ENCODE results near the gene XXYLT1. TPM values are rescaled to one million over a fixed set of nuclear protein-coding genes. Genes with fewer than 3 reads are reported as not detected.

XXYLT1 gene
- total RNA-seq, 1 donor from 2014 or later, result 14.5 TPM

DNA sequence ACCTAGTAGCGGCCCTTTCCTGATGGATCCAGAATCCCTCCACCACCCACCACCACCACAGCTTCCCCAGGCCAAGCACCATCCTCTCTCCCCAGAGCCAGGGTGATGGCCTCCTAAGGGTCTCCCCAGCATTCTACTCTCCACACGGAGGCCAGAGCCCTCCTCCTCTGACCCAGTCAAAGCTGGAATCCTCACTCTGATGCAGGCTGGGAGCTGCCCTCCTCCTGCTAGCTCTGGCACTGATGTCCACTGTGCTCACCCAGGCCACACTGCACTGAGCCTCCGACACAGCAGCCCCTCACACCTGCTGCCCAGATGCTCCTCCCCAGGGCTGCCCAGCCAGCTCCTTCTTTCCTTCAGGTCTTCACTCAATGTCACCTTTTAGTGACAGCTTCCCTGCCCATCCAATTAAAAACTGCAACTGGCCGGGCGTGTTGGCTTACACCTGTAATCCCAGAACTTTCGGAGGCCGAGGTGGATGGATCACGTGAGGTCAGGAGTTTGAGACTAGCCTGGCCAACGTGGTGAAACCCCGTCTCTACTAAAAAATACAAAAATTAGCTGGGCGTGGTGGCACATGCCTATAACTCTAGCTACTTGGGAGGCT lies 21.0 kb downstream of the XXYLT1 start:
- Histone ChIP-seq H3K9me3 (no peaks in the 10 kb centered on the region), H3K36me3 (no peaks in the 10 kb centered on the region), H3K4me3 (no peak overlapping the region), H3K4me1 (peaks cover 36% of the 10 kb centered on the region), H3K27ac (no peak overlapping the region), H3K27me3 (no peaks in the 10 kb centered on the region)
- no peak for TF ChIP-seq POLR2AphosphoS5 (IDR thresholded peaks at IDR 0.05; ENCODE audit: insufficient read depth in 1 of 2, low read depth in 1 of 2)
- TF ChIP-seq POLR2A (IDR thresholded peaks at IDR 0.05), result no peak
- TF ChIP-seq CTCF (IDR thresholded peaks at IDR 0.05), result no peak
- DNase-seq (ENCODE audit: extremely low spot score in 2 of 2), result peak; percentile 58 to 87
- intact Hi-C loops (cut with DNase I), result loop anchor here (10.0 kb wide), 1 partner anchor 45 kb away; no protein-coding TSS in a partner anchor

DNA sequence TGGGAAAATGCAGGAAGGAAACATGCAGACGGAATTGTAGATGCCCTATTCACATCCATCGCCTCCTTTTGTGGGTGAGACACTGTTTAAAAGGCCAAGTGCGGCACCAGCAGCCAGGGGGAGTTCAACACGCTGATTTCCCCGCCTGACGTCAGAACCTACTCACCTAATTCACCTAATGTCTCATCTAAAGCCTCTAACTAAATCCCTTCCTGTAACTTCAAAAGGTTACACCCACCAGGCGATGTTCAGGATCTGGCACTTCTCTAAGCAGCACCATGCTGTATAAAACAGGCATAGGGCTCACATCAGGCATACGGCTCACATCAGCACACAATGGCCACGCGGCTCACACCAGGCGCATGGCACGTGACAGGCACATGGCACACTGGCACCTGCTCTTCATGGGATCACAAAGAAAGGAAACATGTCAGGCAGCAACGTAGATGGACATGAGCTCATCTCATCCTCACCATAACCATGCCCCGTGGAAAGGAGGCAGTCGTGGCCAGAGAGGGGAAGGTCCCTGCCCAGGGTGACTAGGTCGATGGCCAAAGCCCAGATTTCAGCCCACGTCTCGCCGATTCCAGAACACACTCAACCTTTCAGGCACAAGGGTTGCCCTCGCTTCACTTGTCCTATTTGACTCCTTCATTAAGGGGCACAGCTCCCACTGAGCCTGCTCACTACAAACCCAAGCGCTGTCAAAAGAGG lies 21.7 kb downstream of the XXYLT1 start:
- TF ChIP-seq POLR2A (IDR thresholded peaks at IDR 0.05) (no peak), POLR2AphosphoS5 (IDR thresholded peaks at IDR 0.05; ENCODE audit: insufficient read depth in 1 of 2, low read depth in 1 of 2) (no peak), CTCF (IDR thresholded peaks at IDR 0.05) (no peak)
- no peaks in the 10 kb centered on the region for H3K27me3 ChIP-seq
- peaks cover 31% of the 10 kb centered on the region for H3K4me1 ChIP-seq
- H3K27ac ChIP-seq, result no peak overlapping the region
- no peak overlapping the region for H3K4me3 ChIP-seq
- DNase-seq (ENCODE audit: extremely low spot score in 2 of 2), result peak; percentile 70 to 81
- no peaks in the 10 kb centered on the region for H3K9me3 ChIP-seq
- intact Hi-C loops (cut with DNase I), result no loop called here
- no peaks in the 10 kb centered on the region for H3K36me3 ChIP-seq

- TF ChIP-seq POLR2AphosphoS5 (IDR thresholded peaks at IDR 0.05; ENCODE audit: insufficient read depth in 1 of 2, low read depth in 1 of 2), result no peak
- TF ChIP-seq CTCF (IDR thresholded peaks at IDR 0.05), result no peak
- TF ChIP-seq POLR2A (IDR thresholded peaks at IDR 0.05), result no peak
- Histone ChIP-seq H3K4me1 (peaks cover 22% of the 10 kb centered on the region), H3K4me3 (no peak overlapping the region), H3K36me3 (no peaks in the 10 kb centered on the region), H3K27ac (no peak overlapping the region), H3K9me3 (no peaks in the 10 kb centered on the region), H3K27me3 (no peaks in the 10 kb centered on the region)
- intact Hi-C loops (cut with DNase I), result no loop called here
- peak in 1 of 2 donors; percentile 60 for DNase-seq (ENCODE audit: extremely low spot score in 2 of 2)
These were observed 22.7 kb downstream of the XXYLT1 start for GRCh38 chr3:195248281-195248680.

DNA sequence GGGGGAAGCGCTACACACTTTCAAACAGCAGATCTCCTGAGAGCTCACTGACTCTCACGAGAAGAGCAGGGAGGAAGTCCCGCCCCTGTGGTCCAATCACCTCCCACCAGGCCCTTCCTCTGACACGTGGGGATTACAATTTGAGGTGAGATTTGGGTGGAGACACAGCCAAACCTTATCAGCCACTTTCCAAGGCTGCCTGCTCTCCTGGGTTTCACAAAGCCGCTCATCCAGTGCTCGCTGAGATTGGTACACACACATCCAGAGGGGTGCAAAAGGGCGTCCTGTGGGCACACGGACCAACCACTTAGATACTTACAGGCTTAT lies 23.1 kb downstream of the XXYLT1 start:
- Histone ChIP-seq H3K9me3 (no peaks in the 10 kb centered on the region), H3K4me3 (no peak overlapping the region), H3K27ac (no peak overlapping the region), H3K4me1 (peaks cover 18% of the 10 kb centered on the region), H3K36me3 (no peaks in the 10 kb centered on the region), H3K27me3 (no peaks in the 10 kb centered on the region)
- DNase-seq (ENCODE audit: extremely low spot score in 2 of 2), result peak in 1 of 2 donors; percentile 40
- TF ChIP-seq POLR2A (IDR thresholded peaks at IDR 0.05), result no peak
- no peak for TF ChIP-seq CTCF (IDR thresholded peaks at IDR 0.05)
- no peak for TF ChIP-seq POLR2AphosphoS5 (IDR thresholded peaks at IDR 0.05; ENCODE audit: insufficient read depth in 1 of 2, low read depth in 1 of 2)
- intact Hi-C loops (cut with DNase I), result no loop called here

All from vagina (tissue), 2 donors.